ENCODE data around the gene LEP.

DNA sequence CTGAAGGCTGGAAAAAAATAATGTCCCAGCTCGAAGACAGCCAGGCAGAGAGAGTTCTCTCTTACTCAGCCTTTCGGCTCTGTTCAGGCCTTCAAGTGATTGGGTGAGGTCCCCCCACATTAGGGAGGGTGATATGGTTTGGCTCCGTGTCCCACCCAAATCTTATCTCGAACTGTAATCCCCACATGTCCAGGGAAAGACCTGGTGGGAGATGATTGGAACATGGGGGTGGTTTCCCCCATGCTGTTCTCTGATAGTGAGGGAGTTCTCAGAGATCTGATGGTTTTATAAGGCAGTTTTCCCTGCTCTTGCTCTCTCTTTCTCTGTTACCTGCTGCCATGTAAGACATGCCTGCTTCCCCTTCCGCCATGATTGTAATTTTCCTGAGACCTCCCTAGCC, 36.6 kb upstream of the LEP start:
- TF ChIP-seq, protein P1, sequence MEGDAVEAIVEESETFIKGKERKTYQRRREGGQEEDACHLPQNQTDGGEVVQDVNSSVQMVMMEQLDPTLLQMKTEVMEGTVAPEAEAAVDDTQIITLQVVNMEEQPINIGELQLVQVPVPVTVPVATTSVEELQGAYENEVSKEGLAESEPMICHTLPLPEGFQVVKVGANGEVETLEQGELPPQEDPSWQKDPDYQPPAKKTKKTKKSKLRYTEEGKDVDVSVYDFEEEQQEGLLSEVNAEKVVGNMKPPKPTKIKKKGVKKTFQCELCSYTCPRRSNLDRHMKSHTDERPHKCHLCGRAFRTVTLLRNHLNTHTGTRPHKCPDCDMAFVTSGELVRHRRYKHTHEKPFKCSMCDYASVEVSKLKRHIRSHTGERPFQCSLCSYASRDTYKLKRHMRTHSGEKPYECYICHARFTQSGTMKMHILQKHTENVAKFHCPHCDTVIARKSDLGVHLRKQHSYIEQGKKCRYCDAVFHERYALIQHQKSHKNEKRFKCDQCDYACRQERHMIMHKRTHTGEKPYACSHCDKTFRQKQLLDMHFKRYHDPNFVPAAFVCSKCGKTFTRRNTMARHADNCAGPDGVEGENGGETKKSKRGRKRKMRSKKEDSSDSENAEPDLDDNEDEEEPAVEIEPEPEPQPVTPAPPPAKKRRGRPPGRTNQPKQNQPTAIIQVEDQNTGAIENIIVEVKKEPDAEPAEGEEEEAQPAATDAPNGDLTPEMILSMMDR (IDR thresholded peaks at IDR 0.05; ENCODE audit: low read depth, low read length, poor library complexity, severe bottlenecking) = no peak
- no peak for TF ChIP-seq EZH2phosphoT487 (IDR thresholded peaks at IDR 0.05; ENCODE audit: borderline replicate concordance, low read length)

All from DOHH2 (cell line).